Measurements from ENCODE around the gene RASGEF1C. TPM values are rescaled to one million over a fixed set of nuclear protein-coding genes. Genes with fewer than 3 reads are reported as not detected.

Gene RASGEF1C
- total and polyA plus RNA-seq, 10 donors, result 0.06 to 1.1 (median 0.21) TPM; not detected in 6

DNA sequence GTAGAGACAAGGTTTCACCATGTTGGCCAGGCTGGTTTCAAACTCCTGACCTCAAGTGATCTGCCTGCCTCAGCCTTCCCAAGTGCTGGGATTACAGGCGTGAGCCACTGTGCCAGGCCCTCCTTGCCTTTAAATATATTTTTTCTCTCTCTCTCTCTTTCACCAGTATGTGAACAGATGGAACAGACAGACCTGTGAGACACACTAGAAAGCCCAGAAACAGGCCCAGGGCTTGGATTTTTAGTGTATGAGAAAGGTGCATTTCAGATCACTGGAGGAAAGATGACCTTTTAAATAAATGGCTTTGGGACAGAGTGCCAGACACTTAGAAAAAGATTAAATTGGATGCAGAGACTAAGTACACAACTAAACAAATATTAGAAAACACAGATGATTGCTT is 3.1 kb downstream of the RASGEF1C start:
- no peak for TF ChIP-seq POLR2AphosphoS5 (IDR thresholded peaks at IDR 0.05)
- TF ChIP-seq POLR2A (IDR thresholded peaks at IDR 0.05), result no peak
- no peak for TF ChIP-seq CTCF (IDR thresholded peaks at IDR 0.05 in 8 of 11, conservative IDR thresholded peaks at IDR 0.05 in 3 of 11)
- H3K36me3 ChIP-seq, result no peaks in the 10 kb centered on the region
- peaks cover 3 to 13% (median 7%) of the 10 kb centered on the region in 6 donors for H3K4me1 ChIP-seq
- H3K27ac ChIP-seq, result no peak overlapping the region
- H3K9me3 ChIP-seq, result no peaks in the 10 kb centered on the region
- 83 to 89% (median 88%) methylated on average over 1 of the region's 1 CpG for WGBS, 5 donors
- no peak for DNase-seq
- intact Hi-C loops (cut with DNase I; ENCODE audit: low total_unique reads), result loop anchor here (5.0 kb wide), 1 partner anchor 79 kb away; no protein-coding TSS in a partner anchor
- H3K27me3 ChIP-seq (replicated peaks in 1 of 7), result peaks cover 0 to 51% (median 30%) of the 10 kb centered on the region in 7 donors
- no peak overlapping the region for H3K4me3 ChIP-seq

- H3K36me3 ChIP-seq, result no peaks in the 10 kb centered on the region
- no peak overlapping the region for H3K4me3 ChIP-seq
- H3K27ac ChIP-seq, result no peak overlapping the region
- TF ChIP-seq POLR2A (IDR thresholded peaks at IDR 0.05), result no peak
- no peak for TF ChIP-seq POLR2AphosphoS5 (IDR thresholded peaks at IDR 0.05)
- no peak for TF ChIP-seq CTCF (IDR thresholded peaks at IDR 0.05 in 8 of 11, conservative IDR thresholded peaks at IDR 0.05 in 3 of 11)
- peaks cover 3 to 12% (median 6%) of the 10 kb centered on the region in 6 donors for H3K4me1 ChIP-seq
- peaks cover 0 to 36% (median 21%) of the 10 kb centered on the region in 7 donors for H3K27me3 ChIP-seq (replicated peaks in 1 of 7)
- intact Hi-C loops (cut with DNase I; ENCODE audit: low total_unique reads), result no loop called here
- no peak for DNase-seq
- no peaks in the 10 kb centered on the region for H3K9me3 ChIP-seq
- WGBS, 5 donors, result 74 to 93% (median 78%) methylated on average over 1 of the region's 1 CpG
Observed at GRCh38 chr5:180204276-180204819, 4.7 kb downstream of the RASGEF1C start.

GRCh38 chr5:180202939-180203573 is 6.0 kb downstream of the RASGEF1C start:
- intact Hi-C loops (cut with DNase I; ENCODE audit: low total_unique reads), result no loop called here
- Histone ChIP-seq H3K4me1 (peaks cover 0 to 4% (median under 1%) of the 10 kb centered on the region in 6 donors), H3K4me3 (no peak overlapping the region), H3K36me3 (no peaks in the 10 kb centered on the region), H3K27ac (no peak overlapping the region), H3K27me3 (replicated peaks in 1 of 7) (peaks cover 0 to 36% (median 16%) of the 10 kb centered on the region in 7 donors), H3K9me3 (no peaks in the 10 kb centered on the region)
- no peak for TF ChIP-seq POLR2AphosphoS5 (IDR thresholded peaks at IDR 0.05)
- TF ChIP-seq POLR2A (IDR thresholded peaks at IDR 0.05), result no peak
- TF ChIP-seq CTCF (IDR thresholded peaks at IDR 0.05 in 8 of 11, conservative IDR thresholded peaks at IDR 0.05 in 3 of 11), result no peak
- 82 to 88% (median 83%) methylated on average over 8 of the region's 8 CpGs for WGBS, 5 donors
- DNase-seq, result peak; percentile 22
